ENCODE results near the gene ADAMTS9.

The ADAMTS9 gene

GRCh38 chr3:64600246-64600950 lies 87.4 kb downstream of the ADAMTS9 start:
- Histone ChIP-seq H3K4me3 (ENCODE audit: insufficient read length, low read depth) (no peak overlapping the region), H3K9me3 (ENCODE audit: insufficient read depth, low read length) (no peaks in the 10 kb centered on the region), H3K27me3 (ENCODE audit: insufficient read depth, insufficient read length) (no peaks in the 10 kb centered on the region), H3K9ac (ENCODE audit: insufficient read length, low read depth) (no peak overlapping the region), H3K4me1 (ENCODE audit: insufficient read depth, insufficient read length) (no peaks in the 10 kb centered on the region), H3K36me3 (ENCODE audit: insufficient read depth, insufficient read length, low read length) (peaks cover 69% of the 10 kb centered on the region)
- TF ChIP-seq ZNF274 (IDR thresholded peaks at IDR 0.05; ENCODE audit: low read depth, low read length) (no peak), SUZ12 (IDR thresholded peaks at IDR 0.05; ENCODE audit: extremely low read depth, insufficient read depth, insufficient read length) (no peak), YY1 (IDR thresholded peaks at IDR 0.05; ENCODE audit: insufficient read depth, insufficient read length) (no peak)
- DNase-seq (ENCODE audit: low read depth, low spot score): no peak

DNA sequence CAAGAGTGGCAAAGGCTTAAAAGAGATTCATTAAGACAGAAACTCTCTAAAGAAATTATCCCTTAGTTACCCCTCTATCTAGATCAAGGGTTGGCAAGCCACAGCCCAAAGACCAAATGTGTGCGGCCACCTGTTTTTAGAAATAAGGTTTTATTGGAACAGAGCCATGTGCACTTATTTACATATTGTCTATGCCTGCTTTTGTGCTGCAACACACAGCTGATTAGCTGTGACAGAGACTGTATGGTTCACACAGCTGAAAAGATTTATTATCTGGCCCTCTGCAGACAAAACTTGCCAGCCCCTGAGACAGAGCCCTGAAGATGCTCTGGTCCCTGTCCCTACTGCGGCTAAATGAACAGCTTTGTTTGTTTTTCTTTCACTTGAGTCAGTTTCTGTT lies 88.1 kb downstream of the ADAMTS9 start:
- DNase-seq (ENCODE audit: low read depth, low spot score): no peak

GRCh38 chr3:64595253-64595694 lies 92.5 kb downstream of the ADAMTS9 start:
- H3K27me3 ChIP-seq (ENCODE audit: insufficient read depth, insufficient read length): no peaks in the 10 kb centered on the region
- peaks cover 55% of the 10 kb centered on the region for H3K36me3 ChIP-seq (ENCODE audit: insufficient read depth, insufficient read length, low read length)
- TF ChIP-seq SUZ12 (IDR thresholded peaks at IDR 0.05; ENCODE audit: extremely low read depth, insufficient read depth, insufficient read length) (no peak), ZNF274 (IDR thresholded peaks at IDR 0.05; ENCODE audit: low read depth, low read length) (no peak), YY1 (IDR thresholded peaks at IDR 0.05; ENCODE audit: insufficient read depth, insufficient read length) (no peak)
- no peaks in the 10 kb centered on the region for H3K4me1 ChIP-seq (ENCODE audit: insufficient read depth, insufficient read length)
- no peak overlapping the region for H3K9ac ChIP-seq (ENCODE audit: insufficient read length, low read depth)
- DNase-seq (ENCODE audit: low read depth, low spot score): no peak
- H3K9me3 ChIP-seq (ENCODE audit: insufficient read depth, low read length): no peaks in the 10 kb centered on the region
- no peak overlapping the region for H3K4me3 ChIP-seq (ENCODE audit: insufficient read length, low read depth)

More for the DNA sequence above, 88.1 kb downstream of the ADAMTS9 start:
- Histone ChIP-seq H3K27me3 (ENCODE audit: insufficient read depth, insufficient read length) (no peaks in the 10 kb centered on the region), H3K9ac (ENCODE audit: insufficient read length, low read depth) (no peak overlapping the region), H3K36me3 (ENCODE audit: insufficient read depth, insufficient read length, low read length) (peaks cover 68% of the 10 kb centered on the region), H3K4me1 (ENCODE audit: insufficient read depth, insufficient read length) (no peaks in the 10 kb centered on the region), H3K9me3 (ENCODE audit: insufficient read depth, low read length) (no peaks in the 10 kb centered on the region), H3K4me3 (ENCODE audit: insufficient read length, low read depth) (no peak overlapping the region)
- no peak for TF ChIP-seq SUZ12 (IDR thresholded peaks at IDR 0.05; ENCODE audit: extremely low read depth, insufficient read depth, insufficient read length)
- no peak for TF ChIP-seq YY1 (IDR thresholded peaks at IDR 0.05; ENCODE audit: insufficient read depth, insufficient read length)
- TF ChIP-seq ZNF274 (IDR thresholded peaks at IDR 0.05; ENCODE audit: low read depth, low read length): no peak

- H3K36me3 ChIP-seq (ENCODE audit: insufficient read depth, insufficient read length, low read length): peaks cover 50% of the 10 kb centered on the region
- DNase-seq (ENCODE audit: low read depth, low spot score): no peak
- no peaks in the 10 kb centered on the region for H3K27me3 ChIP-seq (ENCODE audit: insufficient read depth, insufficient read length)
- H3K9me3 ChIP-seq (ENCODE audit: insufficient read depth, low read length): no peaks in the 10 kb centered on the region
- TF ChIP-seq SUZ12 (IDR thresholded peaks at IDR 0.05; ENCODE audit: extremely low read depth, insufficient read depth, insufficient read length): no peak
- no peak for TF ChIP-seq ZNF274 (IDR thresholded peaks at IDR 0.05; ENCODE audit: low read depth, low read length)
- no peak for TF ChIP-seq YY1 (IDR thresholded peaks at IDR 0.05; ENCODE audit: insufficient read depth, insufficient read length)
- H3K4me1 ChIP-seq (ENCODE audit: insufficient read depth, insufficient read length): no peaks in the 10 kb centered on the region
- H3K9ac ChIP-seq (ENCODE audit: insufficient read length, low read depth): no peak overlapping the region
- no peak overlapping the region for H3K4me3 ChIP-seq (ENCODE audit: insufficient read length, low read depth)
Measured at GRCh38 chr3:64594134-64594533, 93.7 kb downstream of the ADAMTS9 start.

DNA sequence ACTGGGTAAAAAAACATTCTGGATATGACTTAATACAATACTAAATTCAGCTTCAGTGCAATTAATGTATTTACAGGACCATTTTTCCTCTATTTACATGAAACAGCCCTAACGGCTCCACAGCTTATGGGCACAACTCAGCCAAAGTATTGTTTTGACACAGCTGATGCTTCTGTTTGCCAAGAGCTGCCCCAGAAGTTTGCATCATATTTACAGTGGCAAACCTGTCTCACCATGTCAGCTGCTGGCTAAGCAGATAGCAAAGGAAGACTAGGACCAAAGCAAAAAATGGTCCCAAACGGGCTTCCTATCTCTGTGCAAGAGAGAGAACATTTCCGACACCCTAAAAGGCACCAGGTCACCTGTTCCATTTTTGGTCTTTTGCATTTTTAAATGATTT lies 94.5 kb downstream of the ADAMTS9 start:
- no peaks in the 10 kb centered on the region for H3K9me3 ChIP-seq (ENCODE audit: insufficient read depth, low read length)

GRCh38 chr3:64591615-64592014 lies 96.2 kb downstream of the ADAMTS9 start:
- no peak overlapping the region for H3K9ac ChIP-seq (ENCODE audit: insufficient read length, low read depth)
- peaks cover 31% of the 10 kb centered on the region for H3K36me3 ChIP-seq (ENCODE audit: insufficient read depth, insufficient read length, low read length)
- DNase-seq (ENCODE audit: low read depth, low spot score): no peak
- no peaks in the 10 kb centered on the region for H3K27me3 ChIP-seq (ENCODE audit: insufficient read depth, insufficient read length)
- H3K9me3 ChIP-seq (ENCODE audit: insufficient read depth, low read length): no peaks in the 10 kb centered on the region
- no peaks in the 10 kb centered on the region for H3K4me1 ChIP-seq (ENCODE audit: insufficient read depth, insufficient read length)
- TF ChIP-seq YY1 (IDR thresholded peaks at IDR 0.05; ENCODE audit: insufficient read depth, insufficient read length) (no peak), SUZ12 (IDR thresholded peaks at IDR 0.05; ENCODE audit: extremely low read depth, insufficient read depth, insufficient read length) (no peak), ZNF274 (IDR thresholded peaks at IDR 0.05; ENCODE audit: low read depth, low read length) (no peak)
- H3K4me3 ChIP-seq (ENCODE audit: insufficient read length, low read depth): no peak overlapping the region

More for the DNA sequence above, 94.5 kb downstream of the ADAMTS9 start:
- no peak overlapping the region for H3K4me3 ChIP-seq (ENCODE audit: insufficient read length, low read depth)
- no peak overlapping the region for H3K9ac ChIP-seq (ENCODE audit: insufficient read length, low read depth)
- H3K4me1 ChIP-seq (ENCODE audit: insufficient read depth, insufficient read length): no peaks in the 10 kb centered on the region
- TF ChIP-seq SUZ12 (IDR thresholded peaks at IDR 0.05; ENCODE audit: extremely low read depth, insufficient read depth, insufficient read length): no peak
- TF ChIP-seq ZNF274 (IDR thresholded peaks at IDR 0.05; ENCODE audit: low read depth, low read length): no peak
- TF ChIP-seq YY1 (IDR thresholded peaks at IDR 0.05; ENCODE audit: insufficient read depth, insufficient read length): no peak
- no peaks in the 10 kb centered on the region for H3K27me3 ChIP-seq (ENCODE audit: insufficient read depth, insufficient read length)
- peaks cover 44% of the 10 kb centered on the region for H3K36me3 ChIP-seq (ENCODE audit: insufficient read depth, insufficient read length, low read length)
- DNase-seq (ENCODE audit: low read depth, low spot score): no peak

DNA sequence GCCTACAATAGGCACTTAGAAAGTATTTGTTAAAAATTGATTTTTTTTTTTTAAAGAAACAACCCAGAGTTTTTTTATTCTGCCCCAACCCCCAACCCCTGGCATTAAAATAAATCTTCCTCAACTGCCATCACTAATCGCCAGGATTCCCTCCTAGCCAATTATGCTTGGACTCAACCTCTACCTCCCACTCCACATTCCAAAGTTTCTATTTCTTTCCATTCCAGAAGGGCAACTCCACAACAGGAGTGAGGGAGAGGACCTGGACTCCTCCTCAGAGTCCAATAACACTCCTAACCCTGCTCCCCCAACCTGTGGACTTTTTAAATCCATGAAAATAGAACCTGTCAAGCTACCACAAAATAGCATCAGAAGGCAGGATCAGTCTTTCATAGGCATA lies 99.4 kb downstream of the ADAMTS9 start:
- no peak overlapping the region for H3K4me3 ChIP-seq (ENCODE audit: insufficient read length, low read depth)
- H3K4me1 ChIP-seq (ENCODE audit: insufficient read depth, insufficient read length): no peaks in the 10 kb centered on the region
- DNase-seq (ENCODE audit: low read depth, low spot score): no peak
- peaks cover 17% of the 10 kb centered on the region for H3K36me3 ChIP-seq (ENCODE audit: insufficient read depth, insufficient read length, low read length)
- TF ChIP-seq SUZ12 (IDR thresholded peaks at IDR 0.05; ENCODE audit: extremely low read depth, insufficient read depth, insufficient read length) (no peak), ZNF274 (IDR thresholded peaks at IDR 0.05; ENCODE audit: low read depth, low read length) (no peak), YY1 (IDR thresholded peaks at IDR 0.05; ENCODE audit: insufficient read depth, insufficient read length) (no peak)
- H3K27me3 ChIP-seq (ENCODE audit: insufficient read depth, insufficient read length): no peaks in the 10 kb centered on the region
- no peak overlapping the region for H3K9ac ChIP-seq (ENCODE audit: insufficient read length, low read depth)
- no peaks in the 10 kb centered on the region for H3K9me3 ChIP-seq (ENCODE audit: insufficient read depth, low read length)
